Panc1 (cell line): Measurements from ENCODE around the gene ABHD11. TPM values are rescaled to one million over a fixed set of nuclear protein-coding genes. Genes with fewer than 3 reads are reported as not detected.

Experiments
- ATAC-seq: fragments of 200-7000 bp; cut with Tn5 transposase; 2 replicates; pipeline ENCODE4 v1.9.1; 2020; ENCODE audit warnings: mild to moderate bottlenecking, moderate library complexity
- BruUV-seq: library from RNA; stranded (reverse); fragments of 400-500 nt; replicated peaks from 2 replicates; lab custom pipeline; 2021; lab: Mats Ljungman, UMichigan
- CTCF ChIA-PET: fragments of 300-600 bp; sonication (Branson Sonifier 250); formaldehyde crosslinking; loops from one replicate; lab custom pipeline; 2022; ENCODE audit warnings: antibody characterized with exemption; lab: Charles Lee
- POLR2A ChIA-PET: fragments of 300-600 bp; sonication (Branson Sonifier 250); formaldehyde crosslinking; loops from one replicate; lab custom pipeline; 2022; ENCODE audit warnings: antibody characterized with exemption; lab: Charles Lee
- DNase-seq: peaks from one replicate; pipeline ENCODE4 v3.0.0-alpha.2; 2010; ENCODE audit warnings: low read depth, low spot score
- H3K27ac ChIP-seq: 2 replicates; pipeline ENCODE4 v1.5.1; 2011; ENCODE audit warnings: mild to moderate bottlenecking, low read length, inconsistent platforms
- H3K27me3 ChIP-seq: fragments of 200-500 bp; sonication (Bioruptor generic); 2 replicates; pipeline ENCODE4 v1.6.0; 2014; ENCODE audit warnings: low read length, inconsistent platforms; ENCODE audit not compliant: control insufficient read depth, insufficient read depth
- H3K36me3 ChIP-seq: fragments of 200-500 bp; sonication (Bioruptor generic); 2 replicates; pipeline ENCODE4 v1.5.1; 2014; ENCODE audit warnings: inconsistent platforms, mild to moderate bottlenecking, low read length, moderate library complexity; ENCODE audit not compliant: control insufficient read depth, insufficient read depth
- H3K4me1 ChIP-seq: 2 replicates; pipeline ENCODE4 v1.5.1; 2011; ENCODE audit warnings: inconsistent platforms, mild to moderate bottlenecking, low read length, moderate library complexity; ENCODE audit not compliant: control insufficient read depth, insufficient read depth
- H3K4me3 ChIP-seq, 2 experiments: 2 replicates each; pipeline ENCODE4 v1.5.1; 2011 to 2012; ENCODE audit warnings: low read depth in 2 of 2, low read length in 2 of 2, mild to moderate bottlenecking in 2 of 2, inconsistent platforms in 1 of 2, moderate library complexity in 1 of 2
- H3K9me3 ChIP-seq: fragments of 200-500 bp; sonication (Bioruptor generic); 2 replicates; pipeline ENCODE4 v1.5.1; 2014; ENCODE audit warnings: low read depth, mild to moderate bottlenecking, inconsistent platforms, low read length, moderate library complexity; ENCODE audit not compliant: control insufficient read depth, insufficient read depth
- POLR2AphosphoS5 ChIP-seq: IDR thresholded peaks from 2 replicates; pipeline ENCODE4 v1.6.1; 2012; ENCODE audit warnings: mild to moderate bottlenecking, low read depth, low read length, moderate library complexity
- SIN3A ChIP-seq: IDR thresholded peaks from 2 replicates; pipeline ENCODE4 v1.6.1; 2012; ENCODE audit warnings: low read depth, mild to moderate bottlenecking, low read length, moderate library complexity, borderline replicate concordance; ENCODE audit not compliant: insufficient read depth
- TCF7L2 ChIP-seq: IDR thresholded peaks from 2 replicates; pipeline ENCODE4 v1.6.1; 2011; ENCODE audit warnings: mild to moderate bottlenecking, low read depth, low read length, inconsistent platforms
- in situ Hi-C: cut with HindIII; loops from 2 replicates; pipeline ENCODE4 v1.10.0; 2016; ENCODE audit warnings: low sequenced_read_pairs, low pct_unique_long_range_greater_than_20kb
- intact Hi-C: fragments of 100-400 bp; cut with micrococcal nuclease; formaldehyde crosslinking; loops from one replicate; pipeline ENCODE4 v1.10.0; 2022; ENCODE audit not compliant: unreplicated experiment
- total RNA-seq: library from RNA; stranded (reverse); gene quantifications from one replicate; pipeline ENCODE4 v1.2.1, GENCODE V29; 2021; ENCODE audit not compliant: unreplicated experiment
- TF ChIP-seq, protein P1 (sequence below): fragments of 450-650 bp; IDR thresholded peaks from 2 replicates; pipeline ENCODE4 v1.5.1; 2017; ENCODE audit warnings: mild to moderate bottlenecking
- TF ChIP-seq, protein P2 (sequence below), 2 experiments: IDR thresholded peaks; 2 replicates each; pipeline ENCODE4 v1.6.1; 2011 to 2012; ENCODE audit warnings: low read depth in 2 of 2, control low read depth in 1 of 2, low read length in 1 of 2, mild to moderate bottlenecking in 1 of 2, moderate library complexity in 1 of 2; ENCODE audit not compliant: insufficient read depth in 1 of 2

ABHD11 gene
- total RNA-seq, 1 experiment from 2014 or later, result 54.2 TPM

DNA sequence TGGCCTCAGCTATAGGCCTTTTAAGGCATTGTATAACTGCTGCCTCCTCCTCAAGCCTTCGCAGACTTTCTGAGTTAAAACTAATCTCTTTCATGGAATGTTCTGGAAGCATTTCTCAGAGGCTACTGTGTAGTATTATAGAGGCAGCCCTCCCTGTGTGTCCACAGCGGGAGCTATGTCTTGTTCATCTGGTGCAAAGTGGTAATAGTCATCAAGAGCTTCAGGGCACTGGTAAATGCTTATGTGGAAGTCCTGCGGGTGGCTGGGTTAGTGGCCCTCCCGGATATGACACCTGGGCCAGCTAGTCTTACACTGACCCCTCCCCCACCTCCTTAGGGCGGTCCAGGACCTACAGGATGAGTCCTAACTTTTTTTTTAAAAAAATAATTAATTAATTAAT lies 2.2 kb upstream of the ABHD11 start:
- Histone ChIP-seq H3K4me3 (no peak overlapping the region), H3K27ac (peak overlapping the region; percentile 62), H3K4me1 (peaks cover 54% of the 10 kb centered on the region), H3K9me3 (no peaks in the 10 kb centered on the region), H3K27me3 (no peaks in the 10 kb centered on the region), H3K36me3 (peaks cover 5% of the 10 kb centered on the region; the same call in 1 of the 2 replicates)
- BruUV-seq, result no TSS peak
- TF ChIP-seq POLR2AphosphoS5, result no peak
- intact Hi-C loops (no loop called here), in situ Hi-C loops (no loop called here)
- DNase-seq, result no peak
- no peak for ATAC-seq
- ChIA-PET POLR2A (interaction anchor here (0.5 to 1.6 kb wide), 4 partner anchors 83 to 91 kb away, joined by 3 to 7 read pairs (median 4); no protein-coding TSS in a partner anchor), CTCF (interaction anchor here (0.6 kb wide), 1 partner anchor 75 kb away, joined by 5 read pairs; no protein-coding TSS in a partner anchor)

DNA sequence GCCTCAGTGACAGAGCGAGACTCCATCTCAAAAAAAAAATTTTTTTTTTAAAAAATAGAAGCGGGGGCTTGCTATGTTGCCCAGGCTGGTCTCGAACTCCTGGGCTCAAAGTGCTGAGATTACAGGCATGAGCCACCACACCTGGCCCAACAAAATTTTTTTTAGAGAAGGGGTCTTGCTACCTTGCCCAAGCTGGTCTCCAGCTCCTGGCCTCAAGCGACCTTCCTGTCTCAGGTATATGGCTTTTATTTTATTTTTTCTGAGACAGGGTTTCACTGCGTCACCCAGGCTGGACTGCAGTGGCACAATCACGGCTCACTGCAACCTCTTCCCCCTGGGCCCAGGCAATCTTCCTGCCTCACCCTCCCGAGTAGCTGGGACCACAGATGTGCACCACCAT lies 1.6 kb upstream of the ABHD11 start:
- ChIA-PET POLR2A (interaction anchor here (0.7 to 1.6 kb wide), 3 partner anchors 83 to 92 kb away, joined by 3 to 7 read pairs (median 3); no protein-coding TSS in a partner anchor), CTCF (interaction anchor here (0.6 kb wide), 1 partner anchor 92 kb away, joined by 3 read pairs; no protein-coding TSS in a partner anchor)
- Histone ChIP-seq H3K4me1 (peaks cover 60% of the 10 kb centered on the region), H3K27me3 (no peaks in the 10 kb centered on the region), H3K36me3 (peaks cover 5% of the 10 kb centered on the region; the same call in 1 of the 2 replicates), H3K9me3 (no peaks in the 10 kb centered on the region), H3K4me3 (no peak overlapping the region), H3K27ac (peak overlapping the region; percentile 62)
- BruUV-seq, result no TSS peak
- ATAC-seq, result no peak
- no peak for DNase-seq
- in situ Hi-C loops, result no loop called here
- TF ChIP-seq, protein P1, sequence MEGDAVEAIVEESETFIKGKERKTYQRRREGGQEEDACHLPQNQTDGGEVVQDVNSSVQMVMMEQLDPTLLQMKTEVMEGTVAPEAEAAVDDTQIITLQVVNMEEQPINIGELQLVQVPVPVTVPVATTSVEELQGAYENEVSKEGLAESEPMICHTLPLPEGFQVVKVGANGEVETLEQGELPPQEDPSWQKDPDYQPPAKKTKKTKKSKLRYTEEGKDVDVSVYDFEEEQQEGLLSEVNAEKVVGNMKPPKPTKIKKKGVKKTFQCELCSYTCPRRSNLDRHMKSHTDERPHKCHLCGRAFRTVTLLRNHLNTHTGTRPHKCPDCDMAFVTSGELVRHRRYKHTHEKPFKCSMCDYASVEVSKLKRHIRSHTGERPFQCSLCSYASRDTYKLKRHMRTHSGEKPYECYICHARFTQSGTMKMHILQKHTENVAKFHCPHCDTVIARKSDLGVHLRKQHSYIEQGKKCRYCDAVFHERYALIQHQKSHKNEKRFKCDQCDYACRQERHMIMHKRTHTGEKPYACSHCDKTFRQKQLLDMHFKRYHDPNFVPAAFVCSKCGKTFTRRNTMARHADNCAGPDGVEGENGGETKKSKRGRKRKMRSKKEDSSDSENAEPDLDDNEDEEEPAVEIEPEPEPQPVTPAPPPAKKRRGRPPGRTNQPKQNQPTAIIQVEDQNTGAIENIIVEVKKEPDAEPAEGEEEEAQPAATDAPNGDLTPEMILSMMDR, result no peak
- no peak for TF ChIP-seq POLR2AphosphoS5
- no peak for TF ChIP-seq SIN3A
- TF ChIP-seq TCF7L2, result no peak
- TF ChIP-seq, protein P2, sequence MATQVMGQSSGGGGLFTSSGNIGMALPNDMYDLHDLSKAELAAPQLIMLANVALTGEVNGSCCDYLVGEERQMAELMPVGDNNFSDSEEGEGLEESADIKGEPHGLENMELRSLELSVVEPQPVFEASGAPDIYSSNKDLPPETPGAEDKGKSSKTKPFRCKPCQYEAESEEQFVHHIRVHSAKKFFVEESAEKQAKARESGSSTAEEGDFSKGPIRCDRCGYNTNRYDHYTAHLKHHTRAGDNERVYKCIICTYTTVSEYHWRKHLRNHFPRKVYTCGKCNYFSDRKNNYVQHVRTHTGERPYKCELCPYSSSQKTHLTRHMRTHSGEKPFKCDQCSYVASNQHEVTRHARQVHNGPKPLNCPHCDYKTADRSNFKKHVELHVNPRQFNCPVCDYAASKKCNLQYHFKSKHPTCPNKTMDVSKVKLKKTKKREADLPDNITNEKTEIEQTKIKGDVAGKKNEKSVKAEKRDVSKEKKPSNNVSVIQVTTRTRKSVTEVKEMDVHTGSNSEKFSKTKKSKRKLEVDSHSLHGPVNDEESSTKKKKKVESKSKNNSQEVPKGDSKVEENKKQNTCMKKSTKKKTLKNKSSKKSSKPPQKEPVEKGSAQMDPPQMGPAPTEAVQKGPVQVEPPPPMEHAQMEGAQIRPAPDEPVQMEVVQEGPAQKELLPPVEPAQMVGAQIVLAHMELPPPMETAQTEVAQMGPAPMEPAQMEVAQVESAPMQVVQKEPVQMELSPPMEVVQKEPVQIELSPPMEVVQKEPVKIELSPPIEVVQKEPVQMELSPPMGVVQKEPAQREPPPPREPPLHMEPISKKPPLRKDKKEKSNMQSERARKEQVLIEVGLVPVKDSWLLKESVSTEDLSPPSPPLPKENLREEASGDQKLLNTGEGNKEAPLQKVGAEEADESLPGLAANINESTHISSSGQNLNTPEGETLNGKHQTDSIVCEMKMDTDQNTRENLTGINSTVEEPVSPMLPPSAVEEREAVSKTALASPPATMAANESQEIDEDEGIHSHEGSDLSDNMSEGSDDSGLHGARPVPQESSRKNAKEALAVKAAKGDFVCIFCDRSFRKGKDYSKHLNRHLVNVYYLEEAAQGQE (IDR thresholded peaks at IDR 0.05; ENCODE audit: insufficient read depth in 1 of 2, low read depth in 2 of 2, low read length in 1 of 2), result no peak
- intact Hi-C loops, result no loop called here

DNA sequence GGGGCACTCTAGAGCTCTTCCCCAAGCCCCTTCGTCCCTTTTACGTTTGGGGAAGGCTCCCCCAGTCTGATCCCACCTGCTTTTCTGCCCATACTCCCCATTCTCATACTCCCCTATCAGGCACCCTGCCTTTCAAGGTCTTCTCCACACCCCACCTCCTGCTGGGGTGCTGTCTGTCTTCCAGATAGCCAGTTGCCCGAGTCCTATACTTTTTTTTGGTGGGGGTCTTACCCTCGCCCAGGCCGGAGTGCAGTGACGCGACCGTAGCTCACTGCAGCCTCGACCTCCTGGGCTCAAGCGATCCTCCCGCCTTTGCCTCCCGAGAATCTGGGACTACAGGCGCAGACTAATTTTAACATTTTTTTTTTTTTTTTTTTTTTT lies 775 bp upstream of the ABHD11 start:
- Histone ChIP-seq H3K27me3 (no peaks in the 10 kb centered on the region), H3K4me3 (peak overlapping the region; percentile 64 to 93), H3K9me3 (no peaks in the 10 kb centered on the region), H3K36me3 (peaks cover 5% of the 10 kb centered on the region; the same call in 1 of the 2 replicates), H3K4me1 (peaks cover 65% of the 10 kb centered on the region), H3K27ac (peak overlapping the region; percentile 96)
- POLR2A ChIA-PET, result interaction anchor here (1.6 kb wide), 1 partner anchor 93 kb away, joined by 13 read pairs; no protein-coding TSS in a partner anchor
- CTCF ChIA-PET, result interaction anchor here (0.5 to 0.7 kb wide), 2 partner anchors 17 to 71 kb away, joined by 4 to 5 read pairs; no protein-coding TSS in a partner anchor
- in situ Hi-C loops (no loop called here), intact Hi-C loops (no loop called here)
- BruUV-seq, result TSS peak; percentile 82
- no peak for DNase-seq
- ATAC-seq, result no peak
- TF ChIP-seq, protein P1, result no peak
- TF ChIP-seq, protein P2 (IDR thresholded peaks at IDR 0.05; ENCODE audit: insufficient read depth in 1 of 2, low read depth in 2 of 2, low read length in 1 of 2), result no peak
- TF ChIP-seq POLR2AphosphoS5 (no peak), TCF7L2 (no peak), SIN3A (no peak)
